K562 (cell line): Measurements from ENCODE around the gene ERICH2. TPM values are rescaled to one million over a fixed set of nuclear protein-coding genes. Genes with fewer than 3 reads are reported as not detected.
A peak's percentile ranks its signal among the peaks of the same experiment; 100 is the strongest.

Source experiments
- BHLHE40 ChIP-seq: IDR thresholded peaks from 2 replicates; pipeline ENCODE4 v1.6.1; 2011; ENCODE audit warnings: low read length, improper control_type of control experiment
- CBX2 ChIP-seq: fragments of 200-600 bp; sonication (generic); IDR thresholded peaks from one replicate; pipeline ENCODE4 v1.6.1; 2012; ENCODE audit warnings: mild to moderate bottlenecking, low read length, inconsistent platforms; ENCODE audit not compliant: insufficient read depth, poor library complexity, severe bottlenecking
- EP300 ChIP-seq: IDR thresholded peaks from 2 replicates; pipeline ENCODE4 v1.6.1; 2012; ENCODE audit warnings: low read length, improper control_type of control experiment
- HNRNPL ChIP-seq: fragments of 200-400 bp; formaldehyde crosslinking; IDR thresholded peaks from 2 replicates; pipeline ENCODE4 v1.6.1; 2017; ENCODE audit warnings: low read depth, mild to moderate bottlenecking, low read length
- HOXB6 ChIP-seq: fragments of 250-450 bp; sonication (Bioruptor Pico); IDR thresholded peaks from 2 replicates; pipeline ENCODE4 v1.5.1; 2022; ENCODE audit warnings: mild to moderate bottlenecking, borderline replicate concordance
- MAZ ChIP-seq, 2 experiments: fragments of 450-650 bp in 1 of 2; sonication (generic) in 1 of 2; formaldehyde crosslinking; IDR thresholded peaks in 1 of 2; conservative IDR thresholded peaks in 1 of 2; 2 replicates each; pipeline versions ENCODE4 v1.4.0 to v1.5.0; 2020; ENCODE audit warnings: mild to moderate bottlenecking in 1 of 2, missing genetic modification reagents in 1 of 2
- NFATC3 ChIP-seq: fragments of 450-650 bp; IDR thresholded peaks from 2 replicates; pipeline ENCODE4 v1.6.1; 2017; ENCODE audit warnings: mild to moderate bottlenecking
- RUNX1 ChIP-seq: sonication (generic); IDR thresholded peaks from 2 replicates; pipeline ENCODE4 v1.6.1; 2016; ENCODE audit warnings: antibody characterized with exemption, low read depth
- SMC3 ChIP-seq: conservative IDR thresholded peaks from 2 replicates; pipeline ENCODE4 v1.6.1; 2011; ENCODE audit warnings: low read depth, low read length, improper control_type of control experiment; ENCODE audit not compliant: insufficient read depth
- ZFP30 ChIP-seq: fragments of 250-450 bp; sonication (Bioruptor Pico); IDR thresholded peaks from 2 replicates; pipeline ENCODE4 v1.8.0; 2022; ENCODE audit warnings: moderate library complexity, mild to moderate bottlenecking, inconsistent platforms, borderline replicate concordance
- ZNF124 ChIP-seq: sonication (generic); formaldehyde crosslinking; IDR thresholded peaks from 2 replicates; pipeline ENCODE4 v1.8.1; 2022; ENCODE audit warnings: missing genetic modification reagents
- ZNF184 ChIP-seq: sonication (generic); formaldehyde crosslinking; IDR thresholded peaks from 2 replicates; pipeline ENCODE4 v1.5.0; 2020; ENCODE audit warnings: missing genetic modification reagents
- ZNF24 ChIP-seq: fragments of 450-650 bp; IDR thresholded peaks from 2 replicates; pipeline ENCODE4 v1.6.1; 2016
- ZNF316 ChIP-seq: fragments of 450-650 bp; IDR thresholded peaks from 2 replicates; pipeline ENCODE4 v1.6.1; 2016
- ZNF324 ChIP-seq: fragments of 250-450 bp; sonication (Bioruptor Pico); IDR thresholded peaks from 2 replicates; pipeline ENCODE4 v1.4.0; 2020; ENCODE audit warnings: mild to moderate bottlenecking
- ZNF583 ChIP-seq: fragments of 250-450 bp; sonication (Bioruptor Pico); IDR thresholded peaks from 2 replicates; pipeline ENCODE4 v1.4.0; 2020
- ZSCAN32 ChIP-seq: fragments of 450-650 bp; formaldehyde crosslinking; IDR thresholded peaks from 2 replicates; pipeline ENCODE4 v1.4.0; 2020; ENCODE audit warnings: mild to moderate bottlenecking, moderate library complexity
- polyA plus RNA-seq, 8 experiments: library from polyadenylated mRNA; depleted of rRNA in 4 of 8; stranded (reverse) in 5 of 8; unstranded in 3 of 8; fragments of >200 nt; fragmentation: Nextera tagmentation in 2 of 8; fragmentation: Illumina TruSeq in 1 of 8; extraction: Ambion mirVana in 2 of 8; extraction: Trizol in 1 of 8; gene quantifications; 2 replicates each; pipeline versions ENCODE4 v1.2.1 to v1.2.3, GENCODE V29; 2011 to 2014; ENCODE audit warnings: inconsistent platforms in 1 of 8, missing spikeins in 1 of 8
- total RNA-seq, 7 experiments: library from RNA; depleted of rRNA in 6 of 7; stranded (reverse); fragments of >200 nt in 6 of 7; fragmentation: Illumina TruSeq in 2 of 7; extraction: Trizol in 2 of 7; gene quantifications; 2 replicates each; pipeline versions ENCODE4 v1.2.1 to v1.2.3, GENCODE V29; 2011 to 2021; ENCODE audit warnings: low replicate concordance in 1 of 7
- TF ChIP-seq, protein P1 (sequence below): fragments of 200-800 bp; sonication (Bioruptor generic); IDR thresholded peaks from 2 replicates; pipeline ENCODE4 v1.6.1; 2016; ENCODE audit warnings: missing genetic modification characterization, missing compliant biosample characterization
- TF ChIP-seq, protein P2 (sequence below), 2 experiments: fragments of 450-650 bp; conservative IDR thresholded peaks; 2 replicates each; pipeline ENCODE4 v1.6.1; 2017; ENCODE audit warnings: mild to moderate bottlenecking in 2 of 2, moderate library complexity in 2 of 2
- TF ChIP-seq, protein P3 (sequence below): fragments of 450-650 bp; formaldehyde crosslinking; IDR thresholded peaks from 2 replicates; pipeline ENCODE4 v1.4.0; 2020; ENCODE audit warnings: mild to moderate bottlenecking
- TF ChIP-seq, protein P4 (sequence below), 2 experiments: fragments of 250-450 bp in 1 of 2; fragments of 450-650 bp in 1 of 2; sonication (Bioruptor Pico) in 1 of 2; IDR thresholded peaks; 2 replicates each; pipeline versions ENCODE4 v1.6.1 to v1.8.0; 2016 to 2021; ENCODE audit warnings: mild to moderate bottlenecking in 2 of 2, moderate library complexity in 2 of 2, missing compliant biosample characterization in 1 of 2, missing genetic modification characterization in 1 of 2

The ERICH2 gene
- total and polyA plus RNA-seq, 9 of the 15 experiments (the other 6 are each of a cell fraction or from before 2014, with no cell fraction given): 0.85 to 2.4 (median 1.6) TPM

DNA sequence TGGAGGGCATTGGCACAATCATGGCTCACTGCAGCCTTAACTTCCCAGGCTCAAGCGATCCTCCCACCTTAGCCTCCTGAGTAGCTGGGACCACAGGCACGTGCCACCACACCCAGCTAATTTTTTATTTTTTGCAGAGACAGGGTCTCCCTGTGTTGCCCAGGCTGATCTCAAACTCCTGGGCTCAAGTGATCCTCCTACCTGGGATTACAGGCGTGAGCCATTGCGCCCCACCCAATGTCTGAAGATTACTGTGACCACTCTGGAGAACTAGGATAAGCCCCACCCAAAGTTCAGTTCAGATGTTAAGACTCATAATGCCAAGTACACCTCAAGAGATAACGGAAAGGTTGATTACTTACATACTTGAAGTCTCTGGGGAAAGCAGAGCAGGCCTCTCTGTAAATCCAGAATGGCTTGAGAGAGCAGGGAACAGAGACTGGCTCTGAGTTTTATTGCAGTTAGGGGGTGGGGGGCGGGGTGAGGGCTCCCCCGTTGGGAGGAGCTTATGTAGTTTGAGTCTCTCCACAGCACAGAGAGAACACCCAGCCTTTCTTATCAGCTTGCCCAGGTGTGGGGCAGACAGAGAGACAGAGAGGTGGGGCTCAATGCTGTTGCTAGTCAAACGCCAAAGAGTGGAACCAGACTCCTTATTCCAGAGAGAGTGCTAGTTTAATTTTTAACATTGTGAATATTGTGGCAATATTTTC is 26.5 kb upstream of the ERICH2 start (continued):
- TF ChIP-seq, protein P1, sequence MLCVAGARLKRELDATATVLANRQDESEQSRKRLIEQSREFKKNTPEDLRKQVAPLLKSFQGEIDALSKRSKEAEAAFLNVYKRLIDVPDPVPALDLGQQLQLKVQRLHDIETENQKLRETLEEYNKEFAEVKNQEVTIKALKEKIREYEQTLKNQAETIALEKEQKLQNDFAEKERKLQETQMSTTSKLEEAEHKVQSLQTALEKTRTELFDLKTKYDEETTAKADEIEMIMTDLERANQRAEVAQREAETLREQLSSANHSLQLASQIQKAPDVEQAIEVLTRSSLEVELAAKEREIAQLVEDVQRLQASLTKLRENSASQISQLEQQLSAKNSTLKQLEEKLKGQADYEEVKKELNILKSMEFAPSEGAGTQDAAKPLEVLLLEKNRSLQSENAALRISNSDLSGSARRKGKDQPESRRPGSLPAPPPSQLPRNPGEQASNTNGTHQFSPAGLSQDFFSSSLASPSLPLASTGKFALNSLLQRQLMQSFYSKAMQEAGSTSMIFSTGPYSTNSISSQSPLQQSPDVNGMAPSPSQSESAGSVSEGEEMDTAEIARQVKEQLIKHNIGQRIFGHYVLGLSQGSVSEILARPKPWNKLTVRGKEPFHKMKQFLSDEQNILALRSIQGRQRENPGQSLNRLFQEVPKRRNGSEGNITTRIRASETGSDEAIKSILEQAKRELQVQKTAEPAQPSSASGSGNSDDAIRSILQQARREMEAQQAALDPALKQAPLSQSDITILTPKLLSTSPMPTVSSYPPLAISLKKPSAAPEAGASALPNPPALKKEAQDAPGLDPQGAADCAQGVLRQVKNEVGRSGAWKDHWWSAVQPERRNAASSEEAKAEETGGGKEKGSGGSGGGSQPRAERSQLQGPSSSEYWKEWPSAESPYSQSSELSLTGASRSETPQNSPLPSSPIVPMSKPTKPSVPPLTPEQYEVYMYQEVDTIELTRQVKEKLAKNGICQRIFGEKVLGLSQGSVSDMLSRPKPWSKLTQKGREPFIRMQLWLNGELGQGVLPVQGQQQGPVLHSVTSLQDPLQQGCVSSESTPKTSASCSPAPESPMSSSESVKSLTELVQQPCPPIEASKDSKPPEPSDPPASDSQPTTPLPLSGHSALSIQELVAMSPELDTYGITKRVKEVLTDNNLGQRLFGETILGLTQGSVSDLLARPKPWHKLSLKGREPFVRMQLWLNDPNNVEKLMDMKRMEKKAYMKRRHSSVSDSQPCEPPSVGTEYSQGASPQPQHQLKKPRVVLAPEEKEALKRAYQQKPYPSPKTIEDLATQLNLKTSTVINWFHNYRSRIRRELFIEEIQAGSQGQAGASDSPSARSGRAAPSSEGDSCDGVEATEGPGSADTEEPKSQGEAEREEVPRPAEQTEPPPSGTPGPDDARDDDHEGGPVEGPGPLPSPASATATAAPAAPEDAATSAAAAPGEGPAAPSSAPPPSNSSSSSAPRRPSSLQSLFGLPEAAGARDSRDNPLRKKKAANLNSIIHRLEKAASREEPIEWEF (CRISPR knock-in tag): 0 out of 2 replicates have a peak, but pooled peaks have one; percentile 8
- TF ChIP-seq SMC3 (no peak), ZNF184 (CRISPR knock-in tag) (no peak), HNRNPL (no peak), RUNX1 (no peak), ZNF583 (no peak), EP300 (peak; percentile 49), NFATC3 (no peak), ZFP30 (0 out of 2 replicates have a peak, but pooled peaks have one; percentile 19), CBX2 (no peak), HOXB6 (CRISPR knock-in tag) (no peak), ZNF24 (no peak), ZNF324 (CRISPR knock-in tag) (no peak), MAZ (CRISPR knock-in tag; conservative IDR thresholded peaks at IDR 0.05 in 1 of 2, IDR thresholded peaks at IDR 0.05 in 1 of 2) (peak; percentile 34 to 69; a peak in 1 of 4 replicates), BHLHE40 (0 out of 2 replicates have a peak, but pooled peaks have one; percentile 4), ZNF316 (no peak), ZNF124 (no peak), ZSCAN32 (CRISPR knock-in tag) (no peak)
- TF ChIP-seq, protein P2, sequence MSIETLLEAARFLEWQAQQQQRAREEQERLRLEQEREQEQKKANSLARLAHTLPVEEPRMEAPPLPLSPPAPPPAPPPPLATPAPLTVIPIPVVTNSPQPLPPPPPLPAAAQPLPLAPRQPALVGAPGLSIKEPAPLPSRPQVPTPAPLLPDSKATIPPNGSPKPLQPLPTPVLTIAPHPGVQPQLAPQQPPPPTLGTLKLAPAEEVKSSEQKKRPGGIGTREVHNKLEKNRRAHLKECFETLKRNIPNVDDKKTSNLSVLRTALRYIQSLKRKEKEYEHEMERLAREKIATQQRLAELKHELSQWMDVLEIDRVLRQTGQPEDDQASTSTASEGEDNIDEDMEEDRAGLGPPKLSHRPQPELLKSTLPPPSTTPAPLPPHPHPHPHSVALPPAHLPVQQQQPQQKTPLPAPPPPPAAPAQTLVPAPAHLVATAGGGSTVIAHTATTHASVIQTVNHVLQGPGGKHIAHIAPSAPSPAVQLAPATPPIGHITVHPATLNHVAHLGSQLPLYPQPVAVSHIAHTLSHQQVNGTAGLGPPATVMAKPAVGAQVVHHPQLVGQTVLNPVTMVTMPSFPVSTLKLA (conservative IDR thresholded peaks at IDR 0.05): no peak; a peak in 1 of 4 replicates
- TF ChIP-seq, protein P3, sequence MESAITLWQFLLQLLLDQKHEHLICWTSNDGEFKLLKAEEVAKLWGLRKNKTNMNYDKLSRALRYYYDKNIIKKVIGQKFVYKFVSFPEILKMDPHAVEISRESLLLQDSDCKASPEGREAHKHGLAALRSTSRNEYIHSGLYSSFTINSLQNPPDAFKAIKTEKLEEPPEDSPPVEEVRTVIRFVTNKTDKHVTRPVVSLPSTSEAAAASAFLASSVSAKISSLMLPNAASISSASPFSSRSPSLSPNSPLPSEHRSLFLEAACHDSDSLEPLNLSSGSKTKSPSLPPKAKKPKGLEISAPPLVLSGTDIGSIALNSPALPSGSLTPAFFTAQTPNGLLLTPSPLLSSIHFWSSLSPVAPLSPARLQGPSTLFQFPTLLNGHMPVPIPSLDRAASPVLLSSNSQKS (CRISPR knock-in tag): no peak
- TF ChIP-seq, protein P4, sequence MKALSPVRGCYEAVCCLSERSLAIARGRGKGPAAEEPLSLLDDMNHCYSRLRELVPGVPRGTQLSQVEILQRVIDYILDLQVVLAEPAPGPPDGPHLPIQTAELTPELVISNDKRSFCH (CRISPR knock-in tag; IDR thresholded peaks at IDR 0.05): no peak
- TF ChIP-seq, protein P4 (tag; IDR thresholded peaks at IDR 0.05): no peak
